IPS-18a (cell line): ENCODE measurements around the gene ZFYVE28.

Experiments
- H3K27ac ChIP-seq: one replicate; pipeline ENCODE4 v1.5.1; 2013; ENCODE audit warnings: low read length
- H3K27me3 ChIP-seq: one replicate; pipeline ENCODE4 v1.6.1; 2013; ENCODE audit warnings: mild to moderate bottlenecking, low read length; ENCODE audit not compliant: control insufficient read depth, insufficient read depth
- H3K36me3 ChIP-seq: one replicate; pipeline ENCODE4 v1.6.1; 2013; ENCODE audit warnings: low read depth, low read length; ENCODE audit not compliant: control insufficient read depth
- H3K4me1 ChIP-seq: one replicate; pipeline ENCODE4 v1.6.1; 2013; ENCODE audit warnings: low read depth, low read length; ENCODE audit not compliant: control insufficient read depth
- H3K4me3 ChIP-seq: one replicate; pipeline ENCODE4 v1.5.1; 2013; ENCODE audit warnings: low read length
- H3K9ac ChIP-seq: one replicate; pipeline ENCODE4 v1.6.1; 2013; ENCODE audit warnings: mild to moderate bottlenecking, low read length, moderate library complexity
- H3K9me3 ChIP-seq: one replicate; pipeline ENCODE4 v1.6.1; 2013; ENCODE audit warnings: low read depth, low read length; ENCODE audit not compliant: control insufficient read depth

The ZFYVE28 gene

GRCh38 chr4:2274320-2275043 lies 144.0 kb downstream of the ZFYVE28 start:
- Histone ChIP-seq H3K27ac (no peak overlapping the region), H3K27me3 (no peaks in the 10 kb centered on the region), H3K9me3 (no peaks in the 10 kb centered on the region), H3K4me3 (no peak overlapping the region), H3K9ac (no peak overlapping the region), H3K4me1 (peaks cover under 1% of the 10 kb centered on the region), H3K36me3 (no peaks in the 10 kb centered on the region)

DNA sequence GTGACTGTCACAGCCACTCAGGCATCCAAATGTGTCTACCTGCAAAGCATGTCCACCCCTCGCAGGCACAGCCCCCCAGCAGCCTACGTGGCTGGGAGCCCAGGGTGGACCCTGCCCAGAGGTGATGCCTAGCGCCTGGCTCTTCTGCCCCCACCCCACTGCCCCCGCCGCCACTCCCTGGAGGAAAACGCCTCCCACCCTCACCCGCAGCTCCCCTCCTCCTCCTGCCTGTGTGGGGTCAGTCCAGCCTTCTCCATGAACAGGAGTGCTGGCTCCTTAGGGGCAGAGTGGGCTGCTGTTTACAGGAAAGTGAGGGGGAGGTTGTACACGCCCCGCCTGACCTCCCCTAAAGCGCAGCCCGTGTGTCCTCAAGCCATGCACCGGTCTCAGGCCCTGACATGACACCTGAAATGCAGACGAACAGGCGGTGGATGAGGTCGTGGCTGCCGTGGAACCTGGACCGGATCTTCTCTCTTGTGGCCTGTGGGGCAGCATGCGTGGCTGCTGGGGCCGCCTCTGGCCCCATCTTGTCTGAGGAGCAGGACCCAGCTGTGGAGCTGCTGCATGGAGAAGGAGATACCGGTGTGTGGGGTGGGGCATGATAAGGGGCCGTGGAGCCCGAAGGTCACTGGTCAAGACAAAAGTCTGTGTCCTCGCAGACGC lies 144.7 kb downstream of the ZFYVE28 start:
- Histone ChIP-seq H3K27ac (no peak overlapping the region), H3K36me3 (no peaks in the 10 kb centered on the region), H3K4me3 (no peak overlapping the region), H3K27me3 (no peaks in the 10 kb centered on the region), H3K4me1 (peaks cover 5% of the 10 kb centered on the region), H3K9me3 (no peaks in the 10 kb centered on the region), H3K9ac (no peak overlapping the region)

DNA sequence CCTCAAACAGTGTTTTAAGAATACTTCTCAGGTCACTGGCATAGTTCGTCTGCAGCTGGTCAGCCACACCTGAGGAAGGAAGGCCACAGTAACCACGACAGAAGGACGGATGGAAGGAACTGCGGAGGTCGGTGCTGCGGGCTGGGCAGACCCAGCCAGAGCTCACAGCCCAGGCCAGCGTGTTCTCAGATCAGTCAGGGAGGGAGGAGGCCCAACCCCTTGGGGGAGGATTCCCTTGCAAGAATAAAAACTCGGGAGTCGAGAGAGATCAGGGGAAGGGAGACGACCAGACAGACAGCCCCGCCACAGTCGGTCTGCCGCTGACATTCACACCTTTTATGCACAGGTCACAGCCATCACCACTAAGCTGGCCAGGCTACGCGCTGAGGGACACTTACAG lies 145.2 kb downstream of the ZFYVE28 start:
- Histone ChIP-seq H3K9me3 (no peaks in the 10 kb centered on the region), H3K27me3 (no peaks in the 10 kb centered on the region)

DNA sequence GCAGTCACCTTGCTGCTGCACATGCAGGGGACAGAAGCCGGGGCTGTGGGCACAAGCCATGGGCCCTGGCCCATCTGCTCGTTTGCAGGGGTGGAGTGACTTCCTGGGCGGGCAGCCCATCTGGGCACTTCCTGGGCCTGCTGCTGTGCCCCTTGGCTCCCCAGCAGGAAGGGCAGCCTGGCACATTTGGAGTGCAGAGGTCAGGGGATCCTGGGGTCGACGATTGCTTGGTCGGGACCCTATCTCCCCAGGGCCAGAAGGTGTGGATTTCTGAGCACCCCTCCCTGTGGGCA lies 145.7 kb downstream of the ZFYVE28 start:
- H3K27ac ChIP-seq, result no peak overlapping the region
- H3K9ac ChIP-seq, result no peak overlapping the region

More for the DNA sequence above, 145.2 kb downstream of the ZFYVE28 start:
- H3K4me1 ChIP-seq, result peaks cover 5% of the 10 kb centered on the region
- no peaks in the 10 kb centered on the region for H3K36me3 ChIP-seq
- no peak overlapping the region for H3K4me3 ChIP-seq
- H3K27ac ChIP-seq, result no peak overlapping the region
- H3K9ac ChIP-seq, result no peak overlapping the region

DNA sequence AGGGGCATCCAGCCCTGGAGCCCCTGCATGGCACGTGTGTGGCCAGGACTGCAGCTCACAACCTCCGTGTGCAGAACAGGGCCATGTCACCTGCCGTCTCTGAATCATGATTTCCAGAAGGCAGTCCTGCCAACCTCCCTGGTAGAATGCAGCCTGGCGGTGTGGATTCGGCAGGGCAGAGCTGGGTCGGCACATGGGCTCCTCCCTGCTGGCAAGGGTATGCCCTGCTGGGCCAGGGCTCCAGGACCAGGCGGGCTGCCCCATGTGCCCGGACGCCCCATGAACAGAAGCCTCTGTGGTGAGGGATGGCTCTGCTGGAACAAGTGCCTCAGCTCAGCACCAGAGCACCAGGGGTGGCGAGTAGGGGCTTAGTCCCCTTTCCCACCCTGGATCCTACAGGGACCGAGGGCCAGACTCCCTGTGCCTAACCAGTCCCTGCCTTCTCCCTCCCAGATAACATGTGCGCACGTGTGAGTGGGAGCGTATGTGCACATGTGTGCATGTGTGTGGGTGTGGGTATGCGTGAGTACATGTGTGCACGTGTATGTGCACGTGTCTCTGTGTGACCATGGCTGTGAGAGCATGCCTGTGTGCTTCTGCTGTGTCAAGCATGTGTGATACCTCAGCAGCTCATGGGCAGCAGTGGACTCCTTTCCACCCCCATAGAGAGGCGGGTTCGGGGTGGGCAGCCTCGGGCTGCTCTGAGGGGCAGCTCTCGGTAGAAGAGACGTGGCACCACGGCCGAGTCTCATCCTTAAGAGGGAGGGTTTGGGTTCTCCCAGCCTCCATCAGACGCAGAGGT lies 146.2 kb downstream of the ZFYVE28 start:
- Histone ChIP-seq H3K36me3 (no peaks in the 10 kb centered on the region), H3K4me1 (peaks cover 5% of the 10 kb centered on the region), H3K9ac (no peak overlapping the region), H3K27ac (no peak overlapping the region), H3K27me3 (no peaks in the 10 kb centered on the region), H3K4me3 (no peak overlapping the region), H3K9me3 (no peaks in the 10 kb centered on the region)

More for the DNA sequence above, 145.7 kb downstream of the ZFYVE28 start:
- H3K36me3 ChIP-seq, result no peaks in the 10 kb centered on the region
- no peaks in the 10 kb centered on the region for H3K27me3 ChIP-seq
- H3K4me1 ChIP-seq, result peaks cover 5% of the 10 kb centered on the region
- no peaks in the 10 kb centered on the region for H3K9me3 ChIP-seq
- no peak overlapping the region for H3K4me3 ChIP-seq

DNA sequence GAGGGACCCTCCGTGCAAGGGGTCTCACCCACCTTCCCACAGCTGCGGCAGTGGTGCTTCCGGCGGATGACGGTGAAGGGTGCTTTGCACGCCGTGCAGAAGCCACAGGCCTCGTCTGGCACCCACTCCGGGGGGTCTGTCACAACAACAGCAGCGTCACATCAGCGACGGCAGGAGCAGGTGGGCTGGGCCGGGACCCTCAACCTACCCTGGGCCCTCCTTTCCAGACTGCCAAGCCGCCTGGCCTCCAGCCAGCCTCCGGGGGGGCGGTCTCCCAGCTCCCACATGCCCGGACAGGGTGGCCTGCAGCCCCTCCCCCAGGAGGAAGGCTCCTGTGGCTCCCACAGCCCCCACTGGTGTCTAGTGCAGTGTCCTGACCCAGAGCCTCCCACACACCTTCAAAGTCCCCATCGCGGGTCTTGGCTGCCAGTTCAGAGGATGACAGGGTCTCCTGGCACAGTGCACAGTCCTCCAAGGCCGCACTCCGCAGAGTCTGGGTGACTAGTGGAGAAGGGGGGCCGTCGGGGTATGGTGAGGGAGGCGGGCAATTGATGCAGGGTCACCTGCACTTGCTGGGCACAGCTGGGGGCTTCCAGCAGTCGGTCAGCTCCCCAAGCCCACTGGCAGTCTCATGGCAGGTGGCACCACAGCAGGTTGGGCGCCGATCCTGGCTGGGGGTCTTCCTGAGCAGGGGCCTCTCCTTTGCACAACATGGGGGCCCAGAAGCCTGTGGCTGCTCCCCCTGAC lies 147.0 kb downstream of the ZFYVE28 start:
- no peak overlapping the region for H3K27ac ChIP-seq
- H3K36me3 ChIP-seq, result no peaks in the 10 kb centered on the region
- H3K4me3 ChIP-seq, result no peak overlapping the region
- peaks cover 5% of the 10 kb centered on the region for H3K4me1 ChIP-seq
- H3K9me3 ChIP-seq, result no peaks in the 10 kb centered on the region
- no peaks in the 10 kb centered on the region for H3K27me3 ChIP-seq
- no peak overlapping the region for H3K9ac ChIP-seq

GRCh38 chr4:2270341-2271165 lies 147.9 kb downstream of the ZFYVE28 start:
- Histone ChIP-seq H3K9ac (no peak overlapping the region), H3K27me3 (no peaks in the 10 kb centered on the region), H3K9me3 (no peaks in the 10 kb centered on the region), H3K27ac (no peak overlapping the region), H3K36me3 (no peaks in the 10 kb centered on the region), H3K4me3 (no peak overlapping the region), H3K4me1 (peaks cover 5% of the 10 kb centered on the region)

DNA sequence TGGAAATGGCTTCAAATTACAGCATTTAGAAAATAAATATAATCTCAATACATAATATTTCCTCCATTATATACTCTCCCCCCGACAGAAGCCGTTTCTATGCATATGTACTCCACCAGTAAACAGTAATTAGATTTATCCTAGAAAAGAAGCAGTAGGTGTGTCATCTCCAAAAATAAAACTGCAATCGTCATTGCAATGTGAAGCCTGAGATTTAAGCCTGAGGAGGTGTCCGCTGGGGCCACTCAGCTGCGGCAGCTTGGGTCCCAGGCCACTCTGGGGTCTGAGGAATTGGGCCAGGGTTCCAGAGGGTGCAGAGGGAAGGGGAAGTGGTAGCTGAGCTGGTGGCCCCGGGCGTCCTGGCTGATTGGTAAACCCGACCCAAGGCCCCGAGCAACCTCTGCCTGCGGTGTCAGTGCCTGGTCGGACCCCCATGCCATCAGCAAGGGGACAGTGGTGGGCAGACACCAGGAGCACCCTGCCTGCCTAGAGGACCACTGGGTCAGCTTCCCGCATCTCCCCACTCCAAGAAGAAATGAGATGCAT lies 148.8 kb downstream of the ZFYVE28 start:
- Histone ChIP-seq H3K4me1 (peaks cover 5% of the 10 kb centered on the region), H3K36me3 (no peaks in the 10 kb centered on the region), H3K27ac (no peak overlapping the region), H3K4me3 (no peak overlapping the region), H3K9ac (no peak overlapping the region), H3K9me3 (no peaks in the 10 kb centered on the region), H3K27me3 (no peaks in the 10 kb centered on the region)

GRCh38 chr4:2269206-2269531 lies 149.3 kb downstream of the ZFYVE28 start:
- Histone ChIP-seq H3K27me3 (no peaks in the 10 kb centered on the region), H3K4me1 (peaks cover 8% of the 10 kb centered on the region), H3K9ac (no peak overlapping the region)

DNA sequence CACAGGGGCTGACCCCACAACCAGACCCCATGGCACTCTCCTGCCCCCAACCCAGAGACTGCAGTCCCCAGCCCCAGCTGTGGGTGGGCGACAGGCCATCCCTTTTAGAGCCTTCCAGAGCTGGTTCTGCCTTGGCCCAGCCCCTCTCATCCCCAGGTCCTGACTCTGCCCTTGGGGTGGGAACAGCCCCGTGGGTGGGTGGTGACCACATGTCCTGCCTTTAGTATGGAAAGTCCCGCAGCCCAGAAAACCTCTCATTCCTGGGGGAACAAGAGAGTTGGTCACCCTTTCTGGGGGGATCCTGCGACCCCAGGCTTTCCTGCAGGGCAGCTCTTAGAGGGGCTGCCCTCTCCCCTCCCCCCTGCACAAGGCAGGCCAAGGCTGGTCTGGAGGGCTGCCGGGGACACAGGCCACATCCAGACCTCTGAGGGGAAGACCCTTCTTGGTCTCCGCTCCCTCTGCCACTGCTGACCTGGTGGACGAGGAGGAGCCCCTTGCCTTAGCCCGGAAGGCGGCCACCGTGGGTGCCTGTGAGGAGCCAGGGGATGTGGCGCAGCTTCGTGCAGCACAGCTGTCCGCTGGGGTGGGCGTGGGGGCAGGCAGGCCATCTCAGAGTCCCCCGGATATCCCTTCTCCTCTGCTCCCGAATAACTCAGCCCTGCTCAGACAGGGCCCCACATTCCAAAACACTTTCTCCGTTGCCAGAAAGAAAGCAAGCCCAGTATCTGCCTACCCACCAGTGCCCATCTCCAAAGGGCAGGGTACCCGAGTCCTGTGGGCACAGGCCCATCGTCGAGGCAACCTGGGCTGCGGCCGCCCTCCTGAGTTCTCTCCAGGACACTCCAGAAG lies 149.9 kb downstream of the ZFYVE28 start:
- Histone ChIP-seq H3K9me3 (no peaks in the 10 kb centered on the region), H3K9ac (no peak overlapping the region), H3K4me1 (peaks cover 12% of the 10 kb centered on the region), H3K4me3 (no peak overlapping the region), H3K36me3 (no peaks in the 10 kb centered on the region), H3K27ac (no peak overlapping the region), H3K27me3 (no peaks in the 10 kb centered on the region)

More at GRCh38 chr4:2269206-2269531, 149.3 kb downstream of the ZFYVE28 start:
- no peak overlapping the region for H3K27ac ChIP-seq
- H3K9me3 ChIP-seq, result no peaks in the 10 kb centered on the region
- H3K36me3 ChIP-seq, result no peaks in the 10 kb centered on the region
- no peak overlapping the region for H3K4me3 ChIP-seq
